GM12875 (cell line): ENCODE data around the gene CABLES2.

ENCODE experiments used
- H3K4me3 ChIP-seq: one replicate; pipeline ENCODE4 v1.5.1; 2011; ENCODE audit warnings: low read depth, low read length, control low read depth
- TF ChIP-seq, protein P1 (sequence below): IDR thresholded peaks from 2 replicates; pipeline ENCODE4 v1.5.1; 2011; ENCODE audit warnings: low read depth, mild to moderate bottlenecking, control low read depth, inconsistent platforms, low read length, moderate library complexity, borderline replicate concordance; ENCODE audit not compliant: insufficient read depth

CABLES2 gene

DNA sequence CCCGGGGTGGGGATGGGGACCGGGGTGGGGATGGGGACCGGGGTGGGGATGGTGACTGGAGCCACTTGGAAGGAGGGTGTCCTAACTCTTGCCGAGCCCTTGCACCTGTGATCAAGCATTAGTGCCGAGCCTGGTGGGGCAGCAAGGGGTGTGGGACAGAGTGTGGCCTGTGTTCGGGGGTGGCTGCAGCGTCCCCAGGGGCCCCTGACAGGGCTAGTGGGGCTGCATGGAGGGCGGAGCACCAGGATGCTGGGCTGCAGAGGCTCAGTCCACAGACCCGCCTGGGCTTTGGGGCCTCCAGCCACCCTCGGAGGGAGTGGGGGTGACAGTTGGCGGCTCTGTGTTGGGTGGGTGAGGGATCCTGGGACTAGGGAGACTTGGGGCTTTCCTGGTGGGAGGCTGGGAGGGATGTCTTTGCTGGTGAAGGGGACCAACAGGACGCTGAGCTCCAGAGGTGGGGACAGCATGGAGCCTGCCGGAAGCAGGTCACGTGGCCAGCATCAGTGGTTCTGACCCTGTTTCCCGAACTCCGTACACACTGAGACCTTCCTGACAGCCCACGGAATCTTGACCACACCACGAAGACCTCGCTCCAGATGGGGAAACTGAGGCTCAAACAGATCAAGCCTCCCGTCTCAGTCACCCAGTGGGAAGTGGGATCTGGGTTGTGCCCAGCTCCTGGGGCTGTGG, 15.7 kb upstream of the CABLES2 start:
- TF ChIP-seq, protein P1, sequence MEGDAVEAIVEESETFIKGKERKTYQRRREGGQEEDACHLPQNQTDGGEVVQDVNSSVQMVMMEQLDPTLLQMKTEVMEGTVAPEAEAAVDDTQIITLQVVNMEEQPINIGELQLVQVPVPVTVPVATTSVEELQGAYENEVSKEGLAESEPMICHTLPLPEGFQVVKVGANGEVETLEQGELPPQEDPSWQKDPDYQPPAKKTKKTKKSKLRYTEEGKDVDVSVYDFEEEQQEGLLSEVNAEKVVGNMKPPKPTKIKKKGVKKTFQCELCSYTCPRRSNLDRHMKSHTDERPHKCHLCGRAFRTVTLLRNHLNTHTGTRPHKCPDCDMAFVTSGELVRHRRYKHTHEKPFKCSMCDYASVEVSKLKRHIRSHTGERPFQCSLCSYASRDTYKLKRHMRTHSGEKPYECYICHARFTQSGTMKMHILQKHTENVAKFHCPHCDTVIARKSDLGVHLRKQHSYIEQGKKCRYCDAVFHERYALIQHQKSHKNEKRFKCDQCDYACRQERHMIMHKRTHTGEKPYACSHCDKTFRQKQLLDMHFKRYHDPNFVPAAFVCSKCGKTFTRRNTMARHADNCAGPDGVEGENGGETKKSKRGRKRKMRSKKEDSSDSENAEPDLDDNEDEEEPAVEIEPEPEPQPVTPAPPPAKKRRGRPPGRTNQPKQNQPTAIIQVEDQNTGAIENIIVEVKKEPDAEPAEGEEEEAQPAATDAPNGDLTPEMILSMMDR = no peak
- H3K4me3 ChIP-seq = no peak overlapping the region

DNA sequence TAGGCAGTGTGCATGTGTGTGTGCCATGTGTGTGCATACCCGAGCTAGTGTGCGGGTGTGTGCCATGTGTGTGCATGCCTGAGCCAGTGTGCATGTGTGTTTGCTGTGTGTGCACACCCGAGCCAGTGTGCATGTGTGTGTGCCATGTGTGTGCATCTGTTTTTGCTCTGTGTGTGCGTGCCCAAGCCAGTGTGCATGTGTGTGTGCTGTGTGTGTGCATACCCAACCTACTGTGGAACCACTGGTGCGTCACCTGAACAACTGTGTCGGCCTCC, 14.6 kb upstream of the CABLES2 start:
- H3K4me3 ChIP-seq = no peak overlapping the region
- TF ChIP-seq, protein P1 = no peak

DNA sequence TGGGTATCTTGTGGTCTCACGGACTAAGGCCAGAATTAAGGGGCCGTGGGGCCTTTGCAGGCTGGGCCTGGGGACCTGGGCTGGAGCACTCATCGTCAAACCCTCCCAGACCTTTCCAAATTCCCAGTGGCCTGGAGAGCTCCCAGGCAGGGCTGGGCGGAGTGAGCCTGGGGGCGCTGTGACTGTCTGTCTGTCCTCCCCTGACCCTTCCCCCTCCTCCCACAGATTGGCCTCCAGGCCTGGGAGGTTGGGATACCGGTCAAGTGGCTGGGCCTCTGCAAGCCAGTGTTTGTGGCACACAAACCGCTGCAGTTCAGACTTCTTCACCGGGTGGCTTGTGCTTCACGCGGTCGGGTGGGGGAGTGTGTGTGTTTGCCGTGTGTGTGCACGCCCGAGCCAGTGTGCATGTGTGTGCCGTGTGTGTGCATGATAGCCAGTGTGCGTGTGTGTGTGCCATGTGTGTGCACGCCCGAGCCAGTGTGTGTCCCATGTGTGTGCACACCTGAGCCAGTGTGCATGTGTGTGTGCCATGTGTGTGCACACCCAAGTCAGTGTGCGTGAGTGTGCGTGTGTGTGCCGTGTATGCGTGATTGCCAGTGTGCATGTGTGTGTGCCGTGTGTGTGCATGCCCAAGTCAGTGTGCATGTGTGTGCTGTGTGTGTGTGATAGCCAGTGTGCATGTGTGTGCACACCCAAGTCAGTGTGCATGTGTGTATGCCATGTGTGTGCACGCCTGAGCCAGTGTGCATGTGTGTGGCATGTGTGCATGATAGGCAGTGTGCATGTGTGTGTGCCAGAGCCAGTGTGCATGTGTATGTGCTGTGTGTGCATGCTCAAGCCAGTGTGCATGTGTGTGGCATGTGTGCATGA, 14.0 kb upstream of the CABLES2 start:
- H3K4me3 ChIP-seq = no peak overlapping the region
- TF ChIP-seq, protein P1 = no peak

DNA sequence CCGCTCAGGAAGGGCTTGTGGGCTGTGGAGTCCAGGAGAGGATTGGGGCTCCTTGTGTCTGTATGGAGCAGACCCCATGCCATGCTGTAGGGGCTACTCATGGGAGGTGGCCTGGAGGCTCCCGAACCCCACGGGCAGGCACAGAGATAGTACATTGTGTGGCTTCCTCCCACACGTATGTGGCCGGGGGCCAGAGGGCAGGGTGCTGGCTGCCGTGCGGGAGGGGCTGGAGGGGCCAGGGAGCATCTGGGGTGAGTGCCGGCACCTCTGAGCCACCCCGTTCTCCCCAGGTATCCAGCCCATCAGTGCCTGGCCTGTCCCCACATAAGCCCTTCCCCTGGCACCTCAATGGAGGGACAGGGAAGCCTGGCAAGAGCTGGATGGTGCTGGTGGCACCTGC, 12.7 kb upstream of the CABLES2 start:
- TF ChIP-seq, protein P1 = no peak
- H3K4me3 ChIP-seq = no peak overlapping the region

DNA sequence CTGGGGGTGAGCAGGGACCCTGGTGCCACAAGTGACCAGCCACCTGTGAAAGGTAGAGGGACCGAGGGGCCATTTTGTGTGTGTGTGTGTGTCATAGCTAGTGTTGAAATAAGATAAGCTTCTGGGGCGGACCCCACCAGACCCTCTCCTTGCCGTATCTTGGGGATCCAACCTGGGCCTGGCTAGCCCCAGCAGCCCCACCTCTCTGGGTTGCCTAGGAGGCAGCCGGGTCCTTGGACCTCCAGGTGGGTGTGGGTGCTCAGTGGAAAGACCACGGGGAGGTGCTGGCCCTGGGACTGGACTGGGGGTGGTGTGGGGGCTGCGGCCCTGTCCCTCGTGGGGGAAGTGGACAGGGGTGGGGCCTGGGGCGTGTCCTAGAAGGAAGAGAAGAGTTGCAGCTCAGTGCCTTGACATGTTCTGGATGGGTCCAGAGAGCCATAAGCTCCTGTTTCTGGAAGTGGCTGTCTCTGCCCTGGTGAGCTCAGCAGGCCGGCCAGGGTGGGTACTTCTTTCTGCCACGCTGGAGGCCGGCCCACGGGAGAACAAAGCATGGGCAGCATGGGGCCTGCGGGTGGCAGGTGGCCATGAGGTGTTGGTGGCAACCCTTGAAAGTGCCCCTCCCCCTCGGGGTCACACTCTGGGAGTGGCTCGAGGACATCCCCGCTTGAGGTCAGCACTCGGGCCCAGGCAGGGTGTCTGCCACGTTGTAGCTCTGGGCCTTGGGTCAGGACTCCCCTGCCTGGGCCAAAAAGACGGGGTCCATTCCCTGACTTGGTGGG, 11.8 kb upstream of the CABLES2 start:
- TF ChIP-seq, protein P1 = no peak
- H3K4me3 ChIP-seq = no peak overlapping the region

DNA sequence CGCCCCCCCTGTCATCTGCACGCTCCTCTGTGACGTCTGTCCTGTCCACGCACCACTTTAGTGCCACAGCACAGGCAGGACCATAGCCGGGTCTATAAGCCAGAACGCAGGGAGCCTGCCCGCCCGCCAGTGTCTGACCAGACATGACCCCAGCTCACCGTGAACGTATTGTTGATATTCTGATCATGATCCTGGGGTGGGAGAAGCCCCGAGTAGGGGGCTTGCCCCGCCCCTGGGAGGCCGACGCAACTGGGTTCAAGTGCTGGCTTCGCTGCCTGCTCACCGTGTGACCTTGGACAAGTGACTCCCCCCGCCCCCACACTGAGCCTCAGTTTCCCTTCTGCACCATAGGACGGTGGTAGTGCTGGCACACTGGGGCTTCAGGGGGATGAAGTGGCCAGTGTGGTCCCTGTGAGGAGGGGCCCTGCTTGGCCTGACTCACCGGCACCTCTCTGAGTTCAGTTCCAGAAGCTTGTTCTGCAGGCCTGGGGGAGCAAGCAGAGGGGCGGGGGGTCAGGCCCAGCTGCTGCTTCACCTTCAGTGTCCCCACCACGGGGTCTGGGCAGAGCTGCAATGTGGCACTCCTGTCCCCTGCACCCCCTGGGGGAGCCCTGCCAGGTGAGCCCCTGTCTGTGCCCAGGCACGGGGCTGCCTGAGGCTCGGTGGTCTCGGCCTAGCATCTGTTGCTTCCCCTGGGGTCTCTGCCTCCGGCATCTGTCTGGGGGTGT, 11.1 kb upstream of the CABLES2 start:
- TF ChIP-seq, protein P1 = no peak
- H3K4me3 ChIP-seq = no peak overlapping the region
